SJCRH30 (cell line): ENCODE results near the gene MUC5AC. TPM values are rescaled to one million over a fixed set of nuclear protein-coding genes. Genes with fewer than 3 reads are reported as not detected.
A peak's percentile ranks its signal among the peaks of the same experiment; 100 is the strongest.
"Not testable (repeated sequence)": the region's sequence is repeated elsewhere in the genome, so short reads cannot be mapped to it uniquely, and the experiment has no call there.

Experiments
- DNase-seq, 2 experiments: peaks; one replicate each; pipeline ENCODE4 v3.0.0-alpha.2; 2015 to 2020
- H3K27ac ChIP-seq: fragments of 250-450 bp; sonication (Bioruptor Pico); 2 replicates; pipeline ENCODE4 v1.5.1; 2020; ENCODE audit warnings: mild to moderate bottlenecking, moderate library complexity
- H3K27me3 ChIP-seq: fragments of 250-450 bp; sonication (Bioruptor Pico); 2 replicates; pipeline ENCODE4 v1.5.1; 2020; ENCODE audit warnings: mild to moderate bottlenecking, moderate library complexity
- H3K36me3 ChIP-seq: fragments of 250-450 bp; sonication (Bioruptor Pico); 2 replicates; pipeline ENCODE4 v1.5.1; 2020; ENCODE audit warnings: mild to moderate bottlenecking, moderate library complexity
- H3K4me1 ChIP-seq: fragments of 250-450 bp; sonication (Bioruptor Pico); 2 replicates; pipeline ENCODE4 v1.5.1; 2020; ENCODE audit warnings: mild to moderate bottlenecking, moderate library complexity
- H3K4me3 ChIP-seq: fragments of 250-450 bp; sonication (Bioruptor Pico); 2 replicates; pipeline ENCODE4 v1.5.1; 2020; ENCODE audit warnings: mild to moderate bottlenecking, moderate library complexity
- H3K9me3 ChIP-seq: fragments of 250-450 bp; sonication (Bioruptor Pico); replicated peaks from 2 replicates; pipeline ENCODE4 v1.5.1; 2020; ENCODE audit warnings: mild to moderate bottlenecking, moderate library complexity
- total RNA-seq: library from RNA; depleted of rRNA; stranded (reverse); fragments of >200 nt; shearing (Covaris generic); gene quantifications from 2 replicates; pipeline ENCODE4 v1.2.3, GENCODE V29; 2014

The MUC5AC gene
- total RNA-seq, 1 experiment from 2014 or later, result not detected

DNA sequence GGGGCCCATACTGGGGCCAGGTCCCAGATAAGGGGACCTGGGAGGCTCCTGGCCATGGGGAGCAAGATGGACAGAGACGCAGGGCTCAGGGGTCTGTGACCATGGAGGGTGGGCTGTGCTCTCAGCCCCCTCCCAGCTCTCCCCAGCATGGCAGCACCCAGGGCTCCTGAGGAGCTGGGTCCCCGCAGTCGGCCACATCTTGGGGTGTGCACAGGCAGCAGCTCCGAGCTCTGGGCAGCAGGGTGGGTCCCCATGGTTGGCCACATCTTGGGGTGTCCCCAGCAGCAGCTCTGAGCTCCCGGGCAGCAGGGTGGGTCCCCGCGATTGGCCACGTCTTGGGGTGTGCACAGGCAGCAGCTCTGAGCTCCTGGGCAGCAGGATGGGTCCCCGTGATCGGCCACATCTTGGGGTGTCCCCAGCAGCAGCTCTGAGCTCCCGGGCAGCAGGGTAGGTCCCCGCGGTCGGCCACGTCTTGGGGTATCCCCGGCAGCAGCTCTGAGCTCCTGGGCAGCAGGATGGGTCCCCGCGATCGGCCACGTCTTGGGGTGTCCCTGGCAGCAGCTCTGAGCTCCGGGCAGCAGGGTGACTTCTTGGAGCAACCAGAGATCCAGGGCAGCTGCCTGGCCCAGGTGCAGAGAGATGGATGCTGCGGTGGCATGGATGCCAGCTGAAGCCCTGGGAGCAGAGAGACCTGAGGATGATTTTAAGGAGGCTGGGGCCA lies 46.8 kb downstream of the MUC5AC start:
- DNase-seq, result no peak

DNA sequence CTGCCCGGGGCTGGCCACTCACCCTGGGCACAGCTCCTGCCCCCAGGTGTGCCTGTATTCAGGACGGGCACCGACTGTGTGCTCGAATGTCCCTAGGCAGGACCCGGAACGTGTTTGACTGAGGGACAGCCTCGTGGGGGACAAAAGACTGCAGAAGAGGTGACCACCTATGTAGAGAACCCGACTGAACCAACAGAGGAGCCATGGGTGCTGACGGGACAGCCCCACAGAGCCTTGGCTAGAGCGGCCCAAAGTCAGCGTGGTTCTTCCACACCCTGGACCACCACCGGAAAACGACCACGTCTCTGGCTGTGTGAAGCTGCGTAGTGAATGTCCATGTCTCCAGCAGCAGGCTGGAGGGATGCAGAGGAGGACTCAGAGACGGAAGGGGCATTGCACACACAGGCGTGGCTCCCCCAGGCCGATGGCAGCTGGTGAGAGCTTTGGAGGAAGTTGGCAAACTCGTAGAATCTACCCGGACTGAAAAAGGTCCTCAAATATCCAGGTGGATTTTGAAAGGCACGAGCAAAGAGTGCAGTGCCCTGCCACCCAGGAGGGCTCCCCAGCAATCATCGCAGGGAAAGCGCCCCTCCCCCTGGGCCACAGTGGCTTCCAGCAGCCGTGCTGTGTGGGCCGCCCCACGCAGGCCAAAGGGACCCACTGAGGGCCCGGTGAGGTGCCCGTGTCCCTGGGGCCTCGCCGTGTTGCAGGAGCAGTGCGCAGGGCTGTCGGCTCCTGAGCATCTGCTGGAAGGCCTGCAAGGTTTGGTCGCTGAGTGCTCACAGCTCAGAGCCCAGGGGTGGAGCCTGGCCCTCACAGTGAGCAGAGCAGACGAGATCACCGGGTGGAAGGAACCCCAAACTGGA lies 47.6 kb downstream of the MUC5AC start:
- Histone ChIP-seq H3K4me1 (no peaks in the 10 kb centered on the region), H3K27me3 (peaks cover 19% of the 10 kb centered on the region), H3K4me3 (no peak overlapping the region), H3K36me3 (no peaks in the 10 kb centered on the region), H3K27ac (no peak overlapping the region), H3K9me3 (no peaks in the 10 kb centered on the region; the same call in 1 of the 2 replicates)
- DNase-seq, result no peak

More for the DNA sequence above, 46.8 kb downstream of the MUC5AC start:
- Histone ChIP-seq H3K36me3 (no peaks in the 10 kb centered on the region), H3K4me3 (no peak overlapping the region), H3K9me3 (no peaks in the 10 kb centered on the region; the same call in 1 of the 2 replicates), H3K27me3 (peaks cover 19% of the 10 kb centered on the region), H3K27ac (no peak overlapping the region), H3K4me1 (no peaks in the 10 kb centered on the region)

DNA sequence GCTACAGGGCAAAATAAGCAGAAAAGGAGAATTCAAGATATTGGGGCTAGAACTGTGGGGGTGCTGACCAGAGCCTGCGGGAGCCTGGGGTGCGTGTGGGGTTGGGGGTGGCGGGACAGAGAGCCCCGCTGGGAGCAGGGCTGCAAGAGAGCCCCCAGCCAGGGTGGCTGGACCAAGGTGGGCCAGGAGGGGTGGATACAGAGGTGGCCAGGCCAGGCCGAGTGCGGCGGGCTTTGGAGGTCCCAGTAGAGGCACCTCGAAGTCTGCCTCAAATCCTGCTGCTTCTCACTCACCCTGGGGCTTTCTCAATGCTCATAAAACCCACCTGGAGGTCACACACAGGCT lies 48.2 kb downstream of the MUC5AC start:
- no peak for DNase-seq
- Histone ChIP-seq H3K9me3 (no peaks in the 10 kb centered on the region; the same call in 1 of the 2 replicates), H3K27me3 (peaks cover 19% of the 10 kb centered on the region), H3K36me3 (no peaks in the 10 kb centered on the region), H3K4me3 (no peak overlapping the region), H3K4me1 (no peaks in the 10 kb centered on the region), H3K27ac (no peak overlapping the region)

DNA sequence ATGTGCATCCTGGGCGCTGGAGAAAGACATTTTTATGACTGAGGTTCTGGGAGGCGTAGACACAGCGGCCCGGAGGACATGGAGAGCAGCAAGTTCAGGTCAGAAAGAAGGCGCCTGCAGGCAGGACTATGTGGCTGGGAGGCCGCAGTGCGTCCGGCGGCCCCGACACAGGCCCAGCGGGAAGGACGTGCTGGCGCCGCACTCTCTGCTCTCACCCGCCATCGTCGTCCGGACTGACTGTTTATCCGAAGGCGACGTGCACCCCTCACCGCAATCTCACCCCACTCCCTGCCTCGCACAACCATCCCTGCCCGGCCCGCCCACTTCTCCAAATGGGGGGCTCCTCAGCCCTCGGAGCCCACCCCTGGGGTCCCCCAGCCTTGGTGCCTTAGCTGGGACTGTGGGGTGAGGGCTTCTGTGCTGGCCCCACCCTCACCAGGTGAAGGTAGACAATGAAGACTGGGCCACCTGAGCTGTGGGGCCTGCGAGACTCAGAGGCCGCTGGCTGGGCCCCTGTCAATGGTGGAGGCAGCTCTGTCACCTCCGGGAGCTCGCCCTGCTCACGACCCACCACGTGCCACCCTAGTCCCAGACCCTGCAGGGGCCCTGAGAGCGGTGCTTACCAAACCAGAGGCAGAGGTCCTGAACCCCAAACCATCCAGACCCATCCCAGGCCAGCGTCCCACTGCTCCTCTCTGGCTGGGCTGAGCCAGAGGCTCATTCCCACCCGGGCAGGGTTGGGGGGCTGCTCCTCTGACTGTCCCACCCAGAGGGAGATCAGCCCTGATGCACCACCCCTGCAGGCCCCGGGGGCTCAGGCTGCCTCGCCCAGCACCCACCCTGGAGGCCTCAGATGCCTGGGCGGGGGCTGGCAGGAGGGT lies 48.9 kb downstream of the MUC5AC start:
- DNase-seq, result peak in 1 of 2 experiments; percentile 2
- Histone ChIP-seq H3K36me3 (no peaks in the 10 kb centered on the region), H3K27ac (no peak overlapping the region), H3K4me1 (no peaks in the 10 kb centered on the region), H3K9me3 (no peaks in the 10 kb centered on the region), H3K4me3 (no peak overlapping the region), H3K27me3 (peaks cover 19% of the 10 kb centered on the region)

DNA sequence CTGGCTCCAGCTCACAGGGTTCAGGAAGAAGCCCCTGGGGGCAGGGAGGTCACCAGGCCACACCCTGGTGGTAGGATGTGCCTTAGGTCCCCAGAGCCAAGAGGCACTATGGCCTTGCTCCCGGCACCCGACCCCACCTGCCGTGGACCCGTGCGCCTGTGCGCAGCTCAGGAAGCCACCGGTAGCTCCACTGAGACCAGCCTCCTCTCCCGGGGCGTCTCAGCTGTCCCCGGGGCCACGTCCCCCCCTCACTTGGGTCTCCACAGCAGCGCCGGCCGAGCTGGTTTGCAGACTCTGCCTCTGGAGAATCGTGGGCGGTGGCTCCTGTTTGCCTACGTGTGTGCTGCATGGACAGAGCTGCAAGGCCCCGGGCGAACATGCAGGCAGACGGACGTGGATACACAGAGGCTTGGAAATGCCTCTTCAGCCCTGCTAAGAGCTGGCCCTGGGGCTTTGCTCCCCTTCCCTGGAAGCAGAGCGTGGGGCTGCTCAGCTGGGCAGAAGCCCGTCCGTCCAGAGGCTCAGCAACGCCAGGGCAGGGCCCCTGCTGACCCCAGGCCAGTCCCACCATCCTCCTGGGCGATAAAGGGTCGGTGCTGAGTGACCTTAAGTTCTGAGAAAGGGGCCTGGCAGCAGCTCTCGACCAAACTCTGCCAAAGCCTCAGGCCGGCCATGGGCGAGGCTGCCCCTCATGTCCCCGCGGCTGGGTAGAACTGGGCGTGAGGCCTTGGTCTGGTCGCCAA lies 49.8 kb downstream of the MUC5AC start:
- H3K9me3 ChIP-seq, result no peaks in the 10 kb centered on the region
- H3K4me1 ChIP-seq, result no peaks in the 10 kb centered on the region
- H3K4me3 ChIP-seq, result no peak overlapping the region
- DNase-seq, result peak in 1 of 2 experiments; percentile 1
- H3K27ac ChIP-seq, result no peak overlapping the region
- H3K36me3 ChIP-seq, result no peaks in the 10 kb centered on the region
- H3K27me3 ChIP-seq, result peaks cover 19% of the 10 kb centered on the region

DNA sequence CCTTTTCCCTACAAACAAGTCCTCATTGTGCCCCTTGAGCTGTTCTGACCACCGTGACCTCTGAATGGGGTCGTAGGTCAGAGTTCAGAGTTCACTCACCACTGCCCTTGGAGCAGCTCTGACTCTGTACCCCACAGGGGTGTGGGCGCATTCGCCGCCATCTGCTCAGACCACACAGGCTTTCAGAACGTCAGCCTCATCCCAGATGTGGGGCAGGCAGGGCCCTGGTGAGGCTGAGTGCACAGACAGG lies 50.3 kb downstream of the MUC5AC start:
- H3K4me1 ChIP-seq, result no peaks in the 10 kb centered on the region
- H3K4me3 ChIP-seq, result no peak overlapping the region
- H3K36me3 ChIP-seq, result no peaks in the 10 kb centered on the region
- no peaks in the 10 kb centered on the region for H3K9me3 ChIP-seq
- no peak for DNase-seq
- H3K27ac ChIP-seq, result no peak overlapping the region
- H3K27me3 ChIP-seq, result peaks cover 18% of the 10 kb centered on the region

DNA sequence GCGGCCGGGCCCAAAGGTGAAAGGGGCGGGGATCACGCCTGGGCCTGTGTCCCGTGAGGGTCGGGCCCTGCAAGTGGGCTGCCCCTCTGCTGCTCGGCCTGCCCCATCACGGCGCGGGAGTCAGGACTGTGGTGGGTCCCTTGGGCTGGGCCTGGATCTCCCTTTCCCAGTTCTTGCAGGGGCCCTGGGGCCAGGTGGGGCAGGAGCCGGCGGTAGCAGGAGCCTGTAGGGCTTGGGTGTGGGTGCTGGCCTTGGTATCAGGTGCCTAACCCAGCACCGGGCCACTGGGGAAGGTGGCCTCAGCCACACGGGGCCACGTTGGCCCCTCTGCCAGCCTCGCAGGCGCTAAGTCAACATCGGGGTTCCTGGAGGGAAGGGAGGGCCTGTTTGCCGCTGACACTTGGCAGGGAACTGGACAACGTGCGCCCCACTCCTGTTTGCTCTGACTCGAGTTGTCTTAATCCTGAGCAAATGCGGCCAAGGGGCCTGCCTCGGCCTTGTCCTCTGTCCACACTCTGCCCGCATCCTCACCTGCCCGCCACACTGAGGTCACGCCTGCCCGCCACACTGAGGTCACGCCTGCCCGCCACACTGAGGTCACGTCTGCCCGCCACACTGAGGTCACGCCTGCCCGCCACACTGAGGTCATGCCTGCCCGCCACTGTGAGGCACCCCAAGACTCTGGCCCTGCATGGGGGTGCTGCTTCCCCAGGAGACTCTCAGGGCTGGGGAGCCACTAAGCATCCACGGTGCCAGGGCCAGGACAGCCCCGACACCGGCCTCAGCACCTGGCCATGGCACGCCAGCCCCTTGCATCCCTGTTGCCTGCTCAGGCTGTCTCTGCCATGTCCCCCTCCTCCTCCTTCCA lies 50.9 kb downstream of the MUC5AC start:
- Histone ChIP-seq H3K27ac (no peak overlapping the region), H3K9me3 (no peaks in the 10 kb centered on the region), H3K27me3 (peaks cover 13% of the 10 kb centered on the region), H3K36me3 (no peaks in the 10 kb centered on the region), H3K4me1 (no peaks in the 10 kb centered on the region), H3K4me3 (no peak overlapping the region)
- DNase-seq, result no peak

DNA sequence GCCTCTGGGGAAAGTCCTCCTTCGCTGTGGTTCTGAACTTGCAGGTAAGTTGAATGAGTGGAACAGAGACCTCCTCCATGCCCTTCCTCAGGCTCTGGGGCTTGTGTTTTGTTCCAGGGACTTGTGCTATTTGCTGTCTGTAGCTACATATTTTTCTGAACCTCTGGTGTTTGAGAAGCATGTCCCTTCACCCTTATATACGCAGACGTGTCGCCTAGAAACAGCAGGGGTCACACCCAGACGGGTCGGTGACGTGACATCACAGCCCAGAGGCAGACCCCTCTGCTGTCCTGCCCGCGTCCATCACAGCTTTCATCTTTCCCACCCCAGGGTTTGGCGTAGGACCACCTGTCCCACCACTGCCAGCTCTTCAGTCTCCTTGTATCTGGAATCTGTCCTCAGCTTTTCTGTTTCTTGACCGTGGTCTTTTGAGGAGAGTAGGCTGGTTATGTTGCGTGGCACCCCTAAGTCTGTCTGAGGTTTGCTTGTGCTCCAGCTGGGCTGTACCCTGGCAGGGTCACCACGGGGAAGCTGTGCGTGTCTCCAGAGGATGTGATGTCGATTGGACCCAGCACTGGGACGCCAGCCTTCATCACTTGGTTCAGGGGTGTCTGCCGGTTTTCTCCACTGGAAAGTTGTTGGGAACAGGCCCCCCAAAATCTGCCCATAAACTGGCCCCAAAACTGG lies 51.8 kb downstream of the MUC5AC start:
- H3K27ac ChIP-seq, result no peak overlapping the region
- H3K36me3 ChIP-seq, result no peaks in the 10 kb centered on the region
- H3K27me3 ChIP-seq, result 0 out of 2 replicates have a peak, but pooled peaks cover 7% of the 10 kb centered on the region
- no peaks in the 10 kb centered on the region for H3K4me1 ChIP-seq
- H3K9me3 ChIP-seq, result no peaks in the 10 kb centered on the region
- DNase-seq, result no peak
- no peak overlapping the region for H3K4me3 ChIP-seq

DNA sequence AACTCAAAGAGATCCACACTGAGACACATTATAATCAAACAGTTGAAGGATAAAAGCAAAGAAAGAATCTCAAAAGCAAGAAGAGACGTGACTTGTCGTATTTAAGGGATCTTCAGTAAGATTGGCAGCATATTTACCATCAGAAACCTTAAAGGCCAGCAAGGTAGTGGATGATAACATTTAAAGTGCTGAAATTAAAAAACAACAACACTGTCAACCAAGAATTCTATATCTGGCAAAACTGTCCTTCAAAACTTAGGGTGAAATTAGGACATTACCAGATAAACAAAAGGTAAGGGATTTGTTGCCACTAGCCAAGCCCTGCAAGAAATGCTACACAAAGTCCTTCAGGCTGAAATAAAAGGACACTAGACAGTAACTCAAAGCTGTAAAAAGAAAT lies 54.1 kb downstream of the MUC5AC start:
- H3K36me3 ChIP-seq, result no peaks in the 10 kb centered on the region
- no peaks in the 10 kb centered on the region for H3K27me3 ChIP-seq
- no peaks in the 10 kb centered on the region for H3K4me1 ChIP-seq
- no peak overlapping the region for H3K4me3 ChIP-seq
- DNase-seq, result no peak
- H3K9me3 ChIP-seq, result no peaks in the 10 kb centered on the region
- no peak overlapping the region for H3K27ac ChIP-seq

DNA sequence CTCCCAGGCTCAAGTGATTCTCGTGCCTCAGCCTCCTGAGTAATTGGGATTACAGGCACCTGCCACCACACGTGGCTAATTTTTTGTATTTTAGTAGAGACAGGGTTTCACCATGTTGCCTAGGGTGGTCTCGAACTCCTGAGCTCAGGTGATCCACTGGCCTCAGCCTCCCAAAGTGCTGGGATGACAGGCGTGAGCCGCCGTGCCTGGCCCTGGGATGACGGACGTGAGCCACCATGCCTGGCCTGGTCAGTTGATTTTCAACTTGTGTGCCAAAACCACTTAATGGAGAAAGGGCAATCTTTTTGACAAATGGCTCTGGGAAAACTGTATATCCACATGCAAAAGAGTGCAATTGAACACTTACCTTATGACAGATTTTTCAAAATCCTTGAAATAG lies 58.1 kb downstream of the MUC5AC start:
- not testable (repeated sequence) for DNase-seq

DNA sequence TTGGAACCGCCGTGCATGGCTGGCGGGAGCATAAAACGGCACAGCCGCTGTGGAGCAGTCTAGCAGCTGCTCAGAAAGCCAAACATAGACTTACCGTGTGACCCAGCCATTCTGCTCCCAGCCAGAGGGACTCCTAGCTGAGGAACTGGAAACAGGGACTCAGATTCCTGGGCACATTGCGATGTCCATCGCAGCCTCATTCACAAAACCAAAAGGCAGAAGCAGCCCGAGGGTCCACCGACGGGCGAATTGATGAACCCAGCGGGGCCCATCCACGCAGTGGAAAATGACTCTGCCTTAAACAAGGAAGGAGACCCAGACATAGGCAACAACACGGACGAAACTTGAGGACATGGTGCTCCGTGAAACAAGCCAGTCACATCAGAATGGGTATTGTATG lies 59.4 kb downstream of the MUC5AC start:
- H3K36me3 ChIP-seq, result no peaks in the 10 kb centered on the region
- no peaks in the 10 kb centered on the region for H3K9me3 ChIP-seq
- H3K27ac ChIP-seq, result no peak overlapping the region
- 0 out of 2 replicates have a peak, but pooled peaks cover 10% of the 10 kb centered on the region for H3K27me3 ChIP-seq
- H3K4me1 ChIP-seq, result no peaks in the 10 kb centered on the region
- no peak overlapping the region for H3K4me3 ChIP-seq
- no peak for DNase-seq

More for the DNA sequence above, 58.1 kb downstream of the MUC5AC start:
- not testable (repeated sequence) for H3K27me3 ChIP-seq, H3K4me3 ChIP-seq, H3K4me1 ChIP-seq, H3K27ac ChIP-seq, H3K36me3 ChIP-seq, H3K9me3 ChIP-seq

DNA sequence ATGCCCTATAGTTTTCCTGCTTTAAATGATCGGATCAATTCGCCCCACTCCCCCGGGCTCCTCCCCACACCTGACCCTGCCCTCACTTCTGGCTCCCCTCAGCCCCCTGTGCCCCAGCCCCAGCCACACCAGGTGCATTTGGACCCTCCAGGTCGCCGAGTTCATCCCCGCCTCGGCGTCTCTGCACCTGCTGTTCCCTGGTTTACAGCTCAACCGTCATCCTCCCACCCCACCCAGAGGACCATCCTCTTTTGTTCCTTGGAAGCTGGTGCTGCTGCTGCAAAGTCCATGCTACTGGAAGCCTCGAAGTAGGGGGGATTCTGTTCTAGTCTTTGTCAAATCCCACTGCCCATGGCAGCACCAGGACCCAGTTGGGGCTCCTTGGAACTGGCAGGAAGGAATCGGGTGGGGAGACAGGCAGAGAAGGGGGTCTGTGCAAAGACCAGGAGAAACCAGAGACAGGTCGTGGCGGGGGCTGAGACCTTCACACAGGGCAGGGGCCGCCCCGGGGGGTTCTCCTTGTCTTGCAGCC lies 60.6 kb downstream of the MUC5AC start:
- H3K4me3 ChIP-seq, result no peak overlapping the region
- H3K27ac ChIP-seq, result no peak overlapping the region
- DNase-seq, result no peak
- no peaks in the 10 kb centered on the region for H3K36me3 ChIP-seq
- H3K9me3 ChIP-seq, result no peaks in the 10 kb centered on the region
- 0 out of 2 replicates have a peak, but pooled peaks cover 10% of the 10 kb centered on the region for H3K27me3 ChIP-seq
- no peaks in the 10 kb centered on the region for H3K4me1 ChIP-seq
